ENCODE data around the gene SORCS1.

GRCh38 chr10:106903180-106903579 lies 261.3 kb downstream of the SORCS1 start:
- TF ChIP-seq EZH2 (optimal IDR thresholded peaks at IDR 0.05; ENCODE audit: low read depth, low read length) (no peak), CTCF (IDR thresholded peaks at IDR 0.05; ENCODE audit: low read length) (no peak), EZH2phosphoT487 (IDR thresholded peaks at IDR 0.05; ENCODE audit: low read length) (no peak)
